Stromal cell of bone marrow (primary cell): Measurements from ENCODE around the gene RTCB.

Source experiments
- DNase-seq: peaks from one replicate; pipeline ENCODE4 v3.0.0-alpha.2; 2012; ENCODE audit warnings: low read depth

The RTCB gene

GRCh38 chr22:32411829-32412592 lies at the start of gene RTCB:
Gene RTCB (minus strand): TSS chr22:32412247. CDS start chr22:32412156, 91 bp downstream.
- DNase-seq = peak; percentile 92

- no peak for DNase-seq
These were observed 45.0 kb upstream of the RTCB start for GRCh38 chr22:32457031-32457430.

GRCh38 chr22:32448980-32449379 lies 36.9 kb upstream of the RTCB start:
- no peak for DNase-seq

GRCh38 chr22:32446321-32446720 lies 34.3 kb upstream of the RTCB start:
- no peak for DNase-seq

- DNase-seq = no peak
These were observed 32.0 kb upstream of the RTCB start for GRCh38 chr22:32444068-32444467.

- DNase-seq = no peak
These were observed 18.3 kb upstream of the RTCB start for GRCh38 chr22:32430352-32430751.

GRCh38 chr22:32426881-32427280 lies 14.8 kb upstream of the RTCB start:
- DNase-seq = no peak

- DNase-seq = no peak
These were observed 11.6 kb upstream of the RTCB start for GRCh38 chr22:32423664-32424063.

GRCh38 chr22:32422062-32422461 lies 10.0 kb upstream of the RTCB start:
- DNase-seq = no peak

GRCh38 chr22:32421484-32421883 lies 9.4 kb upstream of the RTCB start:
- DNase-seq = no peak

GRCh38 chr22:32417906-32418305 lies 5.9 kb upstream of the RTCB start:
- DNase-seq = no peak

GRCh38 chr22:32416556-32417085 lies 4.6 kb upstream of the RTCB start:
- DNase-seq = no peak

GRCh38 chr22:32414191-32414590 lies 2.1 kb upstream of the RTCB start:
- no peak for DNase-seq

GRCh38 chr22:32413719-32414118 lies 1.7 kb upstream of the RTCB start:
- DNase-seq = no peak

- DNase-seq = no peak
These were observed 645 bp downstream of the RTCB start for GRCh38 chr22:32411402-32411801.

GRCh38 chr22:32410459-32410858 lies 1.6 kb downstream of the RTCB start:
- DNase-seq = no peak

GRCh38 chr22:32409977-32410376 lies 2.1 kb downstream of the RTCB start:
- no peak for DNase-seq

GRCh38 chr22:32407936-32408335 lies 4.1 kb downstream of the RTCB start:
- DNase-seq = no peak

GRCh38 chr22:32407312-32407711 lies 4.7 kb downstream of the RTCB start:
- DNase-seq = no peak

GRCh38 chr22:32404021-32404420 lies 8.0 kb downstream of the RTCB start:
- no peak for DNase-seq

- no peak for DNase-seq
These were observed 10.6 kb downstream of the RTCB start for GRCh38 chr22:32401486-32401885.

- no peak for DNase-seq
These were observed 15.3 kb downstream of the RTCB start for GRCh38 chr22:32396746-32397145.

- DNase-seq = no peak
These were observed 15.8 kb downstream of the RTCB start for GRCh38 chr22:32396255-32396654.

- DNase-seq = no peak
These were observed 16.9 kb downstream of the RTCB start for GRCh38 chr22:32395107-32395506.
